Measurements from ENCODE around the gene DEFB126. TPM values are rescaled to one million over a fixed set of nuclear protein-coding genes. Genes with fewer than 3 reads are reported as not detected.

The DEFB126 gene
- total and polyA plus RNA-seq, 2 of the 13 experiments (the other 11 are each of a cell fraction or from before 2014, with no cell fraction given) = not detected

- TF ChIP-seq, protein P1, sequence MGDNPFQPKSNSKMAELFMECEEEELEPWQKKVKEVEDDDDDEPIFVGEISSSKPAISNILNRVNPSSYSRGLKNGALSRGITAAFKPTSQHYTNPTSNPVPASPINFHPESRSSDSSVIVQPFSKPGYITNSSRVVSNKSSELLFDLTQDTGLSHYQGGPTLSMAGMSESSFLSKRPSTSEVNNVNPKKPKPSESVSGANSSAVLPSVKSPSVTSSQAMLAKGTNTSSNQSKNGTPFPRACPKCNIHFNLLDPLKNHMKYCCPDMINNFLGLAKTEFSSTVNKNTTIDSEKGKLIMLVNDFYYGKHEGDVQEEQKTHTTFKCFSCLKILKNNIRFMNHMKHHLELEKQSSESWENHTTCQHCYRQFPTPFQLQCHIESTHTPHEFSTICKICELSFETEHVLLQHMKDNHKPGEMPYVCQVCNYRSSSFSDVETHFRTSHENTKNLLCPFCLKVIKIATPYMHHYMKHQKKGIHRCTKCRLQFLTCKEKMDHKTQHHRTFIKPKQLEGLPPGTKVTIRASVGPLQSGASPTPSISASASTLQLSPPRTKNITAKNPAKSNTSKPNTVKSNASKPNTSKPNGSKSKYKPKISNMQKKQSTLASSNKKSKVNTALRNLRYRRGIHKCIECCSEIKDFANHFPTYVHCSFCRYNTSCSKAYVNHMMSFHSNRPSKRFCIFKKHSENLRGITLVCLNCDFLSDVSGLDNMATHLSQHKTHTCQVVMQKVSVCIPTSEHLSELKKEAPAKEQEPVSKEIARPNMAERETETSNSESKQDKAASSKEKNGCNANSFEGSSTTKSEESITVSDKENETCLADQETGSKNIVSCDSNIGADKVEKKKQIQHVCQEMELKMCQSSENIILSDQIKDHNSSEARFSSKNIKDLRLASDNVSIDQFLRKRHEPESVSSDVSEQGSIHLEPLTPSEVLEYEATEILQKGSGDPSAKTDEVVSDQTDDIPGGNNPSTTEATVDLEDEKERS (CRISPR knock-in tag; IDR thresholded peaks at IDR 0.05) = peak; percentile 75; the same call in 1 of the 2 replicates
- 0 out of 2 replicates have a peak, but pooled peaks have one; percentile 22 for TF ChIP-seq ZNF318 (CRISPR knock-in tag; IDR thresholded peaks at IDR 0.05)
- TF ChIP-seq HOXA3 (CRISPR knock-in tag; IDR thresholded peaks at IDR 0.05) = peak; percentile 67
- TF ChIP-seq TFDP1 (CRISPR knock-in tag; IDR thresholded peaks at IDR 0.05; ENCODE audit: borderline replicate concordance) = 0 out of 2 replicates have a peak, but pooled peaks have one; percentile 19
- TF ChIP-seq NBN (conservative IDR thresholded peaks at IDR 0.05) = no peak
- 0 out of 2 replicates have a peak, but pooled peaks have one; percentile 33 for TF ChIP-seq ZNF598 (CRISPR knock-in tag; IDR thresholded peaks at IDR 0.05; ENCODE audit: borderline replicate concordance)
- TF ChIP-seq ZNF17 (CRISPR knock-in tag; IDR thresholded peaks at IDR 0.05) = no peak
- TF ChIP-seq SALL1 (CRISPR knock-in tag; IDR thresholded peaks at IDR 0.05) = peak; percentile 46
- TF ChIP-seq NR1H2 (CRISPR knock-in tag; IDR thresholded peaks at IDR 0.05; ENCODE audit: borderline replicate concordance, low read depth) = no peak
- TF ChIP-seq, protein P2, sequence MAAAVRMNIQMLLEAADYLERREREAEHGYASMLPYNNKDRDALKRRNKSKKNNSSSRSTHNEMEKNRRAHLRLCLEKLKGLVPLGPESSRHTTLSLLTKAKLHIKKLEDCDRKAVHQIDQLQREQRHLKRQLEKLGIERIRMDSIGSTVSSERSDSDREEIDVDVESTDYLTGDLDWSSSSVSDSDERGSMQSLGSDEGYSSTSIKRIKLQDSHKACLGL (CRISPR knock-in tag; IDR thresholded peaks at IDR 0.05) = no peak
These were observed 4.5 kb upstream of the DEFB126 start (continued) for GRCh38 chr20:137668-138490.

Data from HepG2 (cell line).